ENCODE data around the gene HNRNPF.
A peak's percentile ranks its signal among the peaks of the same experiment; 100 is the strongest.

DNA sequence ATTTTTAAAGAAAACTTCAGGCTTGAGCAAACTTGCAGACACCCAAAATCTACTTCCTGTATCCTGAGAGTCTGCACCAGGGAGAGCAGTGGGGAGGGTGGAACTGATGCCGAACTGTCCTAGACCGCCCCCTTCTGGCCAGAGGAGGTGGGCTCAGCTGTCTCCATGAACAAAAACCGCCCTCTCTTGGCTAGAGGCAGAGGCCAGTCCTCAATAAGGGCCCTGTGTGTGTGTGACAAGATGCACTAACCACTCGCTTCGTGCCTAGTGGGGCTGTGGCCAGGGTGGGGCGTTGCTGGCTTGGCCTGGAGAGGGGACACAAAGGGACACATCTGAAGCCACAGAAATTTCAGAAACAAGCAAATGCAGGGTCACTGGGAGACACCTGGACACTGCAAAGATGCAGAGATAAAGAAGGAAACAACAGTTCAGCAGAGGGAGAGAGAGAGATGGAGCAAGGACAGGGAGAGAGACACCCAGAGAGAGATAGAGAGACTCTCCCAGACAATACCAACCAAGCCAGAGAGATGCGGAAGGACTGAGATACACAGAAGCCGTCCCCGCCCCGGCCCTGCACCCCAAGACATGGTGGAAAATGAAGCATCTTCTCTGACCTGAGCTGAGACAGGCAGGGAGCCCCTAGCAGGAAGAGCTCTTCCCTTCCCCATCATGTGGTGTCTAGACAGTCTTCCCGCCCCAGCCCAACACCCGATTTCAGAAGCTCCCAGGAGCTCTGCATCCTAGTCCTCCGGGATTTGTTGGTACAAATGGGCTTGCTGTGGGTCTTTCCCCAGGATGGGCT, 60.3 kb downstream of the HNRNPF start:
- TF ChIP-seq, protein P1, sequence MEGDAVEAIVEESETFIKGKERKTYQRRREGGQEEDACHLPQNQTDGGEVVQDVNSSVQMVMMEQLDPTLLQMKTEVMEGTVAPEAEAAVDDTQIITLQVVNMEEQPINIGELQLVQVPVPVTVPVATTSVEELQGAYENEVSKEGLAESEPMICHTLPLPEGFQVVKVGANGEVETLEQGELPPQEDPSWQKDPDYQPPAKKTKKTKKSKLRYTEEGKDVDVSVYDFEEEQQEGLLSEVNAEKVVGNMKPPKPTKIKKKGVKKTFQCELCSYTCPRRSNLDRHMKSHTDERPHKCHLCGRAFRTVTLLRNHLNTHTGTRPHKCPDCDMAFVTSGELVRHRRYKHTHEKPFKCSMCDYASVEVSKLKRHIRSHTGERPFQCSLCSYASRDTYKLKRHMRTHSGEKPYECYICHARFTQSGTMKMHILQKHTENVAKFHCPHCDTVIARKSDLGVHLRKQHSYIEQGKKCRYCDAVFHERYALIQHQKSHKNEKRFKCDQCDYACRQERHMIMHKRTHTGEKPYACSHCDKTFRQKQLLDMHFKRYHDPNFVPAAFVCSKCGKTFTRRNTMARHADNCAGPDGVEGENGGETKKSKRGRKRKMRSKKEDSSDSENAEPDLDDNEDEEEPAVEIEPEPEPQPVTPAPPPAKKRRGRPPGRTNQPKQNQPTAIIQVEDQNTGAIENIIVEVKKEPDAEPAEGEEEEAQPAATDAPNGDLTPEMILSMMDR (IDR thresholded peaks at IDR 0.05), result peak; percentile 81 to 91 (median 85)
- no peak for TF ChIP-seq POLR2A (IDR thresholded peaks at IDR 0.05)
